GM20431 (cell line): Measurements from ENCODE around the gene CNTN6.

ENCODE experiments used
- in situ Hi-C: fragments of 300-500 bp; cut with MseI, MboI; formaldehyde crosslinking; loops from one replicate; pipeline ENCODE4 v1.15.0; 2020; ENCODE audit warnings: low sequenced_read_pairs; ENCODE audit not compliant: unreplicated experiment

CNTN6 gene

GRCh38 chr3:1092771-1093170 is at the start of gene CNTN6:
TSS of gene CNTN6 (plus strand) at chr3:1093024. CDS start at chr3:1148009, 54,985 bp downstream.
- in situ Hi-C loops: no loop called here

- in situ Hi-C loops: no loop called here
These were observed 44.3 kb upstream of the CNTN6 start for GRCh38 chr3:1048558-1048957.

GRCh38 chr3:1055870-1056269 is 37.0 kb upstream of the CNTN6 start:
- in situ Hi-C loops: no loop called here

GRCh38 chr3:1056744-1057143 is 36.1 kb upstream of the CNTN6 start:
- in situ Hi-C loops: no loop called here

GRCh38 chr3:1057436-1057835 is 35.4 kb upstream of the CNTN6 start:
- in situ Hi-C loops: no loop called here

- in situ Hi-C loops: no loop called here
These were observed 23.8 kb upstream of the CNTN6 start for GRCh38 chr3:1068985-1069384.

- in situ Hi-C loops: no loop called here
These were observed 20.8 kb upstream of the CNTN6 start for GRCh38 chr3:1072041-1072440.

- in situ Hi-C loops: no loop called here
These were observed 13.2 kb upstream of the CNTN6 start for GRCh38 chr3:1079662-1080061.

GRCh38 chr3:1082108-1082507 is 10.7 kb upstream of the CNTN6 start:
- in situ Hi-C loops: no loop called here

GRCh38 chr3:1087066-1087560 is 5.7 kb upstream of the CNTN6 start:
- in situ Hi-C loops: no loop called here

GRCh38 chr3:1088503-1088902 is 4.3 kb upstream of the CNTN6 start:
- in situ Hi-C loops: no loop called here

GRCh38 chr3:1091286-1091685 is 1.5 kb upstream of the CNTN6 start:
- in situ Hi-C loops: no loop called here

GRCh38 chr3:1092061-1092460 is 763 bp upstream of the CNTN6 start:
- in situ Hi-C loops: no loop called here

GRCh38 chr3:1093217-1093616 is 393 bp downstream of the CNTN6 start:
- in situ Hi-C loops: no loop called here

- in situ Hi-C loops: no loop called here
These were observed 10.7 kb downstream of the CNTN6 start for GRCh38 chr3:1103525-1103924.

GRCh38 chr3:1117843-1118473 is 25.1 kb downstream of the CNTN6 start:
- in situ Hi-C loops: no loop called here

GRCh38 chr3:1131166-1131565 is 38.3 kb downstream of the CNTN6 start:
- in situ Hi-C loops: no loop called here

GRCh38 chr3:1135194-1135593 is 42.4 kb downstream of the CNTN6 start:
- in situ Hi-C loops: no loop called here

- in situ Hi-C loops: no loop called here
These were observed 45.2 kb downstream of the CNTN6 start for GRCh38 chr3:1138036-1138435.

GRCh38 chr3:1139071-1139470 is 46.2 kb downstream of the CNTN6 start:
- in situ Hi-C loops: no loop called here

GRCh38 chr3:1147326-1147725 is 54.5 kb downstream of the CNTN6 start:
- in situ Hi-C loops: no loop called here

GRCh38 chr3:1147819-1148218 is 55.0 kb downstream of the CNTN6 start:
- in situ Hi-C loops: no loop called here
